Fibroblast of peridontal ligament (primary cell): ENCODE measurements around the gene SHLD2.
"Not testable (repeated sequence)": the region's sequence is repeated elsewhere in the genome, so short reads cannot be mapped to it uniquely, and the experiment has no call there.

Experiments used
- DNase-seq: peaks from one replicate; pipeline ENCODE4 v3.0.0-alpha.2; 2010; ENCODE audit errors: extremely low read depth

Gene SHLD2

GRCh38 chr10:87094373-87095235 lies at the start of gene SHLD2, which contains the start of gene GLUD1:
Gene SHLD2 (plus strand): TSS chr10:87095206. CDS start chr10:87151355, 56,149 bp downstream.
Gene GLUD1 (minus strand): TSS chr10:87094843. CDS start chr10:87094769, 74 bp downstream.
- peak; percentile 78 for DNase-seq

GRCh38 chr10:87045434-87045938 lies 49.5 kb upstream of the SHLD2 start:
- no peak for DNase-seq

GRCh38 chr10:87053111-87053510 lies 41.9 kb upstream of the SHLD2 start:
- DNase-seq: no peak

GRCh38 chr10:87053577-87054181 lies 41.3 kb upstream of the SHLD2 start:
- no peak for DNase-seq

GRCh38 chr10:87054373-87055295 lies 40.4 kb upstream of the SHLD2 start:
- DNase-seq: peak; percentile 68

- no peak for DNase-seq
Observed at GRCh38 chr10:87058171-87058570, 36.8 kb upstream of the SHLD2 start.

GRCh38 chr10:87059401-87059800 lies 35.6 kb upstream of the SHLD2 start:
- no peak for DNase-seq

GRCh38 chr10:87060280-87060928 lies 34.6 kb upstream of the SHLD2 start:
- DNase-seq: no peak

- DNase-seq: no peak
Observed at GRCh38 chr10:87064651-87065050, 30.4 kb upstream of the SHLD2 start.

GRCh38 chr10:87066178-87066577 lies 28.8 kb upstream of the SHLD2 start:
- DNase-seq: no peak

- no peak for DNase-seq
Observed at GRCh38 chr10:87066865-87067264, 28.1 kb upstream of the SHLD2 start.

GRCh38 chr10:87068281-87068680 lies 26.7 kb upstream of the SHLD2 start:
- DNase-seq: no peak

GRCh38 chr10:87072449-87072848 lies 22.6 kb upstream of the SHLD2 start:
- no peak for DNase-seq

GRCh38 chr10:87076421-87076820 lies 18.6 kb upstream of the SHLD2 start:
- DNase-seq: not testable (repeated sequence)

- no peak for DNase-seq
Observed at GRCh38 chr10:87079106-87079836, 15.7 kb upstream of the SHLD2 start.

GRCh38 chr10:87080621-87081020 lies 14.4 kb upstream of the SHLD2 start:
- not testable (repeated sequence) for DNase-seq

- DNase-seq: not testable (repeated sequence)
Observed at GRCh38 chr10:87081574-87081973, 13.4 kb upstream of the SHLD2 start.

- DNase-seq: peak; percentile 87
Observed at GRCh38 chr10:87082219-87082618, 12.8 kb upstream of the SHLD2 start.

- DNase-seq: peak; percentile 88
Observed at GRCh38 chr10:87083576-87084290, 11.3 kb upstream of the SHLD2 start.

- peak; percentile 84 for DNase-seq
Observed at GRCh38 chr10:87084291-87084782, 10.7 kb upstream of the SHLD2 start.
